Astrocyte of the spinal cord (primary cell): ENCODE results near the gene ATXN3L.

Experiments
- DNase-seq: peaks from one replicate; pipeline ENCODE4 v3.0.0; 2011; ENCODE audit warnings: low read depth, low spot score
- H3K4me3 ChIP-seq: 2 replicates; pipeline ENCODE4 v1.5.1; 2011; ENCODE audit warnings: low read depth, mild to moderate bottlenecking, low read length, moderate library complexity
- CTCF ChIP-seq: IDR thresholded peaks from 2 replicates; pipeline ENCODE4 v1.5.1; 2012; ENCODE audit warnings: low read depth, mild to moderate bottlenecking, low read length, inconsistent platforms
- in situ Hi-C: cut with HindIII; loops from 2 replicates; pipeline ENCODE4 v1.10.0; 2017; ENCODE audit warnings: low sequenced_read_pairs

Gene ATXN3L

GRCh38 chrX:13360146-13360545, 40.3 kb upstream of the ATXN3L start:
- H3K4me3 ChIP-seq = no peak overlapping the region
- no peak for TF ChIP-seq CTCF
- no peak for DNase-seq
- in situ Hi-C loops = no loop called here

DNA sequence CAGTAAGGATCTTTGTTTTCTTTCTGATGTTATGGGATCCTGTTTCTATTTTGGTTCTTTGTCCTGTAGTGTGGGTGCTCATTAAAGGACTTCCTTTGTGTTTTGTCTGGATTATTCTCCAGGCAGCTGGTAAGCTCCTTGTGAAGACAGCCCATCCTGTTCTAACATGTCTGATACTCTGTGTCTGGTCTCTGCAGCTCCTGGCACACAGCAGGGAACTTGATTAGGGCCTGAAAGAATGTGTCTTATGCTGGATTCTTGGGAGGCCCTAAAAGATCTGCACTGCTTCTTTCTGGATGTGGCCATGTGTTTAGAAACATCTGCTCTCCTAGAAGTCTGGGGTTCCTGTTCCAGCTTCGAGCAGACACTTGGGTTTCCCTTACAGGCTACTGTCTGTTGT, 38.1 kb upstream of the ATXN3L start:
- peak; percentile 31 for DNase-seq
- no peak overlapping the region for H3K4me3 ChIP-seq
- TF ChIP-seq CTCF = no peak
- in situ Hi-C loops = no loop called here

- H3K4me3 ChIP-seq = no peak overlapping the region
- in situ Hi-C loops = no loop called here
- no peak for DNase-seq
- no peak for TF ChIP-seq CTCF
These were observed 26.8 kb upstream of the ATXN3L start for GRCh38 chrX:13346646-13347045.

GRCh38 chrX:13345438-13345837, 25.6 kb upstream of the ATXN3L start:
- DNase-seq = no peak
- no peak overlapping the region for H3K4me3 ChIP-seq
- TF ChIP-seq CTCF = no peak
- in situ Hi-C loops = no loop called here

DNA sequence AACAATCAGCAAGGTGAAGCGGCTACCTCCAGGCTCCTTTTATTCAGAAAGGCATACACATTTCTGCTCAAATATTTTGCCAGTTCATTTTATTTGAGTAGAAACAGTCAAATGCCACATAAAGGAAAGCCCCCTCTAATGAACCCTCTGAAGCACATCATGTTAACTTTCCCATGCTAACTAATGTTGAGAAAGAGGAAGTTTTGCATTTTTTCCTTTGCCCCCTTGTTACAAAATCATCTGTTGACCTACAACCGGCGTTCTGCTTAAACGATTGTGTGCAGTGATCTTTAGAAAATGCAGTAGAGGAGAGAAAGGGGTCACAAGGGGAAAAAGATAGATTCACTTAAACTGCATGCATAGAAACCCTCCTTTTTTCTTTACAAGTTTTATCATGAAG, 25.2 kb upstream of the ATXN3L start:
- in situ Hi-C loops = no loop called here
- TF ChIP-seq CTCF = no peak
- no peak overlapping the region for H3K4me3 ChIP-seq
- DNase-seq = no peak

- H3K4me3 ChIP-seq = no peak overlapping the region
- in situ Hi-C loops = no loop called here
- DNase-seq = peak; percentile 41
- TF ChIP-seq CTCF = no peak
These were observed 21.7 kb upstream of the ATXN3L start for GRCh38 chrX:13341491-13342101.
